Heart left ventricle (tissue), 16 donors: ENCODE measurements around the gene BIN1. TPM values are rescaled to one million over a fixed set of nuclear protein-coding genes. Genes with fewer than 3 reads are reported as not detected.

Source experiments
- ATAC-seq, 4 donors: fragments of 200-7000 bp; cut with Tn5 transposase; one replicate each; pipeline ENCODE4 v1.9.1; 2020 to 2022; ENCODE audit warnings: moderate library complexity in 4 of 4, mild to moderate bottlenecking in 3 of 4, moderate number of reproducible peaks in 1 of 4
- DNase-seq, 5 donors: peaks; one replicate each; pipeline ENCODE4 v3.0.0-alpha.2; 2020
- H3K27ac ChIP-seq, 12 donors: fragments of 200-600 bp; sonication (generic) in 4 of 12; one replicate each; pipeline versions ENCODE4 v1.5.0 to v1.8.0; 2016 to 2022; ENCODE audit warnings: mild to moderate bottlenecking in 2 of 12
- H3K27me3 ChIP-seq, 9 donors: fragments of 200-600 bp; sonication (generic) in 2 of 9; one replicate each; pipeline versions ENCODE4 v1.5.1 to v1.8.0; 2016 to 2022; ENCODE audit warnings: mild to moderate bottlenecking in 3 of 9
- H3K36me3 ChIP-seq, 9 donors: fragments of 200-600 bp; sonication (generic) in 2 of 9; one replicate each; pipeline versions ENCODE4 v1.5.0 to v1.8.0; 2018 to 2022; ENCODE audit warnings: mild to moderate bottlenecking in 2 of 9
- H3K4me1 ChIP-seq, 12 donors: fragments of 200-600 bp; sonication (generic) in 4 of 12; one replicate each; pipeline versions ENCODE4 v1.5.0 to v1.8.0; 2016 to 2022; ENCODE audit warnings: mild to moderate bottlenecking in 3 of 12
- H3K4me3 ChIP-seq, 12 donors: fragments of 200-600 bp; sonication (generic) in 4 of 12; one replicate each; pipeline versions ENCODE4 v1.5.0 to v1.8.0; 2017 to 2022; ENCODE audit warnings: mild to moderate bottlenecking in 9 of 12, moderate library complexity in 4 of 12
- H3K9me3 ChIP-seq, 12 donors: fragments of 200-600 bp; sonication (generic) in 4 of 12; one replicate each; pipeline versions ENCODE4 v1.5.0 to v1.8.0; 2016 to 2022; ENCODE audit warnings: mild to moderate bottlenecking in 1 of 12
- CTCF ChIP-seq, 12 donors: fragments of 200-600 bp; sonication (generic) in 4 of 12; IDR thresholded peaks; one replicate each; pipeline versions ENCODE4 v1.5.0 to v1.8.0; 2018 to 2022; ENCODE audit warnings: antibody characterized with exemption in 12 of 12, mild to moderate bottlenecking in 5 of 12
- POLR2A ChIP-seq, 2 donors: fragments of 450-650 bp; IDR thresholded peaks; one replicate each; pipeline ENCODE4 v1.6.1; 2017; ENCODE audit warnings: antibody characterized with exemption in 2 of 2, mild to moderate bottlenecking in 2 of 2, moderate library complexity in 2 of 2
- WGBS, 4 donors: extraction: QIAGEN DNeasy Blood & Tissue Kit in 2 of 4; methylation state at CpG; one replicate each; pipeline versions ENCODE4 v1.1.5 to v1.1.7; 2013 to 2018; 5-methylcytosine and 5-hydroxymethylcytosine counted together
- intact Hi-C, 10 donors: fragments of 100-400 bp; cut with DNase I; formaldehyde crosslinking; loops; one replicate each; pipeline versions ENCODE4 v1.11.1 to v1.14.2; 2022
- polyA plus RNA-seq, 2 donors: library from polyadenylated mRNA; stranded (reverse); fragments of 200-250 nt; gene quantifications; one replicate each; pipeline ENCODE4 v1.2.3, GENCODE V29; 2013
- total RNA-seq, 9 donors: library from RNA; depleted of rRNA in 2 of 9; stranded (reverse); fragments of >200 nt in 2 of 9; fragmentation: NEBNext Ultra II Directional in 3 of 9; extraction: Animal tissue kit (Norgen Biotek cat#: 25700) in 3 of 9; gene quantifications; one replicate each; pipeline versions ENCODE4 v1.1.0 to v1.2.4, GENCODE V29; 2016 to 2023
- donor health status: ischemic (EF 13 %, LVEDD 7.1; RV severe dilation, severe dysfunction).
- donor health status: healthy with polysubstance abuse.
- donor health status: DM: no; HTN: yes; CAD: no.
- donor health status: DM: no; HTN: no; CAD: no.
- donor health status: ischemic (EF 25% LVEDD 6.9; RV normal size, moderate dysfunction).
- donor health status: ischemic (EF 25% LVEDD 5.7; RV mildly dilated, moderate dysfunction).
- donor health status: healthy.
- donor health status: DM: yes; HTN: yes; CAD: no.
- donor health status: ischemic (EF 35%, LVEDD 5.7; RV mildly dilated, moderate dysfunction).
- donor health status: nonischemic (EF 11% LVEDD 7.7; RV severe dilation, severe dysfunction).
- donor health status: DM: yes; HTN: yes; CAD: no.
- donor health status: PGD.
- donor health status: ischemic (EF 29% LVEDD 5.4; RV normal size, mild dysfunction).
- donor health status: nonischemic (EF 23%, LVEDD 6.1; RV moderate dilation, normal function).

BIN1 gene
- total and polyA plus RNA-seq, 11 donors = 4.3 to 22.2 (median 15.6) TPM

GRCh38 chr2:127129937-127130336 is 23.0 kb upstream of the BIN1 start:
- Histone ChIP-seq H3K36me3 (no peaks in the 10 kb centered on the region), H3K9me3 (no peaks in the 10 kb centered on the region), H3K27me3 (peaks cover 0 to 5% (median 0%) of the 10 kb centered on the region in 9 donors), H3K27ac (no peak overlapping the region), H3K4me3 (no peak overlapping the region), H3K4me1 (peaks cover 0 to 10% (median 0%) of the 10 kb centered on the region in 12 donors)
- no peak for TF ChIP-seq POLR2A (IDR thresholded peaks at IDR 0.05)
- TF ChIP-seq CTCF (IDR thresholded peaks at IDR 0.05) = no peak
- 67 to 82% (median 70%) methylated on average over 10 to 11 of the region's 11 CpGs for WGBS, 4 donors
- intact Hi-C loops = no loop called here
- ATAC-seq (no peak), DNase-seq (no peak)

- Histone ChIP-seq H3K4me3 (no peak overlapping the region), H3K4me1 (no peaks in the 10 kb centered on the region), H3K36me3 (no peaks in the 10 kb centered on the region), H3K27ac (no peak overlapping the region), H3K9me3 (no peaks in the 10 kb centered on the region), H3K27me3 (peaks cover 0 to 5% (median 0%) of the 10 kb centered on the region in 9 donors)
- DNase-seq = peak in 1 of 5 donors; percentile 44
- no peak for TF ChIP-seq POLR2A (IDR thresholded peaks at IDR 0.05)
- no peak for TF ChIP-seq CTCF (IDR thresholded peaks at IDR 0.05)
- WGBS, 4 donors = 48 to 56% (median 52%) methylated on average over 8 of the region's 8 CpGs
- peak in 2 of 4 donors; percentile 44 to 51 for ATAC-seq
- intact Hi-C loops = no loop called here
Observed at GRCh38 chr2:127128445-127128904, 21.5 kb upstream of the BIN1 start.

- Histone ChIP-seq H3K9me3 (no peaks in the 10 kb centered on the region), H3K27me3 (peaks cover 0 to 5% (median 0%) of the 10 kb centered on the region in 9 donors), H3K4me3 (no peak overlapping the region), H3K27ac (no peak overlapping the region), H3K4me1 (peaks cover 0 to 12% (median 0%) of the 10 kb centered on the region in 12 donors), H3K36me3 (no peaks in the 10 kb centered on the region)
- intact Hi-C loops = no loop called here
- 90 to 97% (median 95%) methylated on average over 1 of the region's 1 CpG for WGBS, 4 donors
- no peak for ATAC-seq
- TF ChIP-seq POLR2A (IDR thresholded peaks at IDR 0.05) = no peak
- TF ChIP-seq CTCF (IDR thresholded peaks at IDR 0.05) = no peak
- no peak for DNase-seq
Observed at GRCh38 chr2:127125821-127126220, 18.9 kb upstream of the BIN1 start.

GRCh38 chr2:127124426-127124825 is 17.5 kb upstream of the BIN1 start:
- H3K27ac ChIP-seq = no peak overlapping the region
- no peaks in the 10 kb centered on the region for H3K36me3 ChIP-seq
- peaks cover 0 to 5% (median 0%) of the 10 kb centered on the region in 9 donors for H3K27me3 ChIP-seq
- H3K4me3 ChIP-seq = no peak overlapping the region
- no peaks in the 10 kb centered on the region for H3K9me3 ChIP-seq
- ATAC-seq = no peak
- intact Hi-C loops = no loop called here
- DNase-seq = no peak
- peaks cover 0 to 13% (median 0%) of the 10 kb centered on the region in 12 donors for H3K4me1 ChIP-seq
- 94 to 97% (median 96%) methylated on average over 8 of the region's 8 CpGs for WGBS, 4 donors
- no peak for TF ChIP-seq CTCF (IDR thresholded peaks at IDR 0.05)
- TF ChIP-seq POLR2A (IDR thresholded peaks at IDR 0.05) = no peak
